ENCODE results near the gene RPS6KA5.
A peak's percentile ranks its signal among the peaks of the same experiment; 100 is the strongest.
"Not testable (repeated sequence)": the region's sequence is repeated elsewhere in the genome, so short reads cannot be mapped to it uniquely, and the experiment has no call there.

The RPS6KA5 gene

DNA sequence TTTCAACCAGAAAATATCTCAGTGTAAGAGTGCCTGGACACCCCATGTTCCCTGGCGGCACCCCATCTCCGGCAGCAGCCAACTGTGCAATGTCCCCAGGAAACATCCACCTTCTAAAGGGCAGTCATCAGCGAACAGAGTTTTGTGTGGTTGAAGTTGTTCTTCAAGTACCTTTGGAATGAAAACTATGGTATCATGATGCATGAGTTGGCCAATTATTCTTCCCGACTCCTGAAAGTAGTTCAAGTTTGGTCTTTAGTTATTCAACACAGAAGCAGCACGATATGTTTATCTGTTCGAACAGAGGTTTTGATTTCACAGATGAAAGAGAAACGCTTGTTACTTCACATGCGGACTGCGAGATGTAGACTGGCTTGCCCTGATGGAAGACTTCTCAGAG lies 223.1 kb downstream of the RPS6KA5 start:
- DNase-seq (ENCODE audit: low read depth in 3 of 3) = no peak

DNA sequence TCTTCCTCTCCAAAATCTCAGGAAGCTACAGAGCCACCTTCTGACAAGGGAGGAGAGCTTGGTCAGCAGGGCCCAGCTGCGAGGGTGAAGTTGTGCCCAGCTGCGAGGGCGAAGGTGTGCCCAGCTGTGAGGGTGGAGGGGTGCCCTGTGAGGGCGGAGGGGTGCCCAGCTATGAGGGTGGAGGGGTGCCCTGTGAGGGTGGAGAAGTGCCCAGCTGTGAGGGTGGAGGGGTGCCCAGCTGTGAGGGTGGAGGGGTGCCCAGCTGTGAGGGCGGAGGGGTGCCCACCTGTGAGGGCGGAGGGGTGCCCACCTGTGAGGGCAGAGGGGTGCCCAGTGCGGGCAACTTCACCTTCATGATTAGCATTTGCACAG lies 223.8 kb downstream of the RPS6KA5 start:
- DNase-seq (ENCODE audit: low read depth in 3 of 3) = no peak

GRCh38 chr14:90831821-90832220 lies 228.6 kb downstream of the RPS6KA5 start:
- no peak for DNase-seq (ENCODE audit: low read depth in 3 of 3)

- no peak for DNase-seq (ENCODE audit: low read depth in 3 of 3)
These were observed 229.3 kb downstream of the RPS6KA5 start for GRCh38 chr14:90830931-90831701.

GRCh38 chr14:90829677-90830076 lies 230.8 kb downstream of the RPS6KA5 start:
- DNase-seq (ENCODE audit: low read depth in 3 of 3) = no peak

GRCh38 chr14:90828642-90829487 lies 231.6 kb downstream of the RPS6KA5 start:
- no peak for DNase-seq (ENCODE audit: low read depth in 3 of 3)

GRCh38 chr14:90827919-90828610 lies 232.4 kb downstream of the RPS6KA5 start:
- peak; percentile 83 to 84 (median 83) for DNase-seq (ENCODE audit: low read depth in 3 of 3)

DNA sequence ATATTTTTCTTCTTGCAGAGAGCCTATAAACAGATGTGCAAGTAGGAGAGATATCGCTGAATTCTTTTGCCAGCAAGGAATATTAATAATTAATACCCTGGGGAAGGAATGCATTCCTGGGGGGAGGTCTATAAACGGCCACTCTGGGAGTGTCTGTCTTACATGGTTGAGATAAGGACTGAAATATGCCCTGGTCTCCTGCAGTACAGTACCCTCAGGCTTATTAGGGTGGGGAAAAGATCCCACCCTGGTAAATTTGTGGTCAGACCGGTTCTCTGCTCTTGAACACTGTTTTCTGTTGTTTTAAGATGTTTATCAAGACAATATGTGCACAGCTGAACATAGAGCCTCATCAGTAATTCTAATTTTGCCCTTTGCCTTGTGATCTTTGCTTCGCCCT lies 236.9 kb downstream of the RPS6KA5 start:
- DNase-seq (ENCODE audit: low read depth in 3 of 3) = not testable (repeated sequence)

DNA sequence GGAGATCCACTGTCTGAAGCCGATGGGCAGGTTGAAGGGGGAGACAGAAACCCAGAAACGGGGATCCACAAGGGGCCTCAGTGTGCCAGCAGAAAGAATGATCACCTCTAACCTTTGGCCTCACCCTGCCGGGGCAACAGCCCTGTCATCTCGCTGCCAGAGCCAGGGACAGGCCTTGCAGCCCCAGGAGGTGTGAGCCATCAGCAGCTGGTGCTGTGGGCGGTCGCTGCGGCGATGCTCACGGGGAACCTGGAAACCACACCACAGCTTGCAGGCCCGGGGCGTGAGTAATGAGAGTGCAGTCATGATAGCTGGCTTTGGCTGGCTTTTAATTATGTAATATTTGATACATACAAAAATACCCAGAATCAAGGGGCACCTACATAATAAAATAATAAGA lies 239.5 kb downstream of the RPS6KA5 start:
- peak; percentile 37 to 64 (median 58) for DNase-seq (ENCODE audit: low read depth in 3 of 3)

- DNase-seq (ENCODE audit: low read depth in 3 of 3) = no peak
These were observed 240.6 kb downstream of the RPS6KA5 start for GRCh38 chr14:90819734-90820393.

DNA sequence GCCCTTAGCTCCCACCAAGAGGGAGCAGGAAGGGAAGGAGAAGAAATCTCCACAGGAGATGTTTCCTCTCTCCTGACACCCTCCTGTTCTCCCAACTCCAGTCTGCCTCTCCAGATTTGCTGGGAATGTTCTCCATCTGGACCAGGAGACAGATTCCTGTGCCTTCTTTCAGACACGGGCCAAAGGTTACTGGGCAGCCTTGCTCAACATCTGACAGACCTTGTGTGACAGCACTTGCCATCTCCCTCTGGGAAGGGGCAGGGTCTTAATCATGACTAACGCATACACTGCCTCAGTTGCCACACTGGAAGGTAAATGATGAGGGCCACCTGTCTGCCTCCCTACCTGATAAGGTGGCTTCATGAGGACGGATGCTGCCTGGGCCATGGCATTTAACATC lies 241.7 kb downstream of the RPS6KA5 start:
- no peak for DNase-seq (ENCODE audit: low read depth in 3 of 3)

GRCh38 chr14:90816681-90817436 lies 243.6 kb downstream of the RPS6KA5 start:
- DNase-seq (ENCODE audit: low read depth in 3 of 3) = no peak

GRCh38 chr14:90815822-90816662 lies 244.4 kb downstream of the RPS6KA5 start, which contains the start of gene TTC7B:
TTC7B (minus strand) TSS chr14:90816430; CDS start chr14:90816295, 135 bp downstream.
- peak in 1 of 3 experiments; percentile 26 for DNase-seq (ENCODE audit: low read depth in 3 of 3)

GRCh38 chr14:90815572-90815821 lies 244.9 kb downstream of the RPS6KA5 start:
- no peak for DNase-seq (ENCODE audit: low read depth in 3 of 3)

DNA sequence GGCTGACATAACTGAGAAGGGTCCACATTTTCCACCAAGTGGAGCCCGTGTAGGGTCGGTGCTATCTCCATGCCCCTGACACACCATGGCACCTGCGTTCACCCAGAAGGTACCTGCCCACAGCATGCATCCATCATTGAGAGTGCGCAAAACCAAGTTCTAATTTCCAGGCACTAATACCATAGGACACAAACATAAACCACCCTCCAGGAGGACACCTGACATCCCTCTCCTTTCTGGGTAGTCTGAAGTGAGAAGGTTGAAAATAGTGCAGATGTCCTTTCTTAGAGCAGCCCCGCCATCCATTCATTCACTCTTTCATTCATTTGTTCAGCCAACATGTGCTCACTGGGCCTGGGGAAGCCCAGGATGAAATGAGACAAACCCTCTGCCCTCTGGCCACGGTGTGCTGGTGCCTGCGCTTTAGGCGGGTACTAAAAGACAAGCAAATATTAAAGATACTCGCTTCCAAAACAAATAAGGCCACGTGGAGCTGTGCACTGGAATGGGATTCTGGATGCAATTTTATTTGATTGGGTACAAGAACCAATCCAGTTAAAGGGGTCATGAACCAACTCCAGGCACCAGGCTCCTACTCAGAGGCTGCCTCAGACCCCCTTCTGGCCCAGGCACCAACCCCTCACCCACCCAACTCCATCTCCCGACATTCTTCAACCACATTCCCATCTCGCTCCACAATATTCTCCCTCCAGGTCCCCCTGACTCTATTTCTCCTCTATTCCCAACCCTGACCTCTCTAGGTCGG lies 245.5 kb downstream of the RPS6KA5 start:
- no peak for DNase-seq (ENCODE audit: low read depth in 3 of 3)

DNA sequence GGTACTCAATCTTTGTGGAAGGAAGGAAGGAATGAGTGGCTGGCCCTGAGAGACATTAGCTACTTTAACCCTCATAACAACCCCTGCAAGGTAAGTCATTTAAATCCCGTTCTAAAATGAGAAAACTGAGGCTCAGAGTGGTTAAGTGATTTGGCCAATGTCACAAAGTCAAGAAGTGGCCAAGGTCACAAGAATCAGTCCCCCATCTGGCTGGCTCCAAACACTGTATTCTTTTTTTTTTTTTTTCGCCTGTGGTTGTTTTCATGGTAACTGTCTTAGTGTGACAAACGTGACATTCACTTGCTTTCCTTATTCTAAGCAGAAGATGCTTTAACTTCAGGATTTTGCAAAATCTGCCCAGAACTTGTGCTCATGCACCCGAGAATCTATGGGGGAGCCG lies 247.0 kb downstream of the RPS6KA5 start:
- no peak for DNase-seq (ENCODE audit: low read depth in 3 of 3)

GRCh38 chr14:90812109-90812508 lies 248.3 kb downstream of the RPS6KA5 start:
- no peak for DNase-seq (ENCODE audit: low read depth in 3 of 3)

DNA sequence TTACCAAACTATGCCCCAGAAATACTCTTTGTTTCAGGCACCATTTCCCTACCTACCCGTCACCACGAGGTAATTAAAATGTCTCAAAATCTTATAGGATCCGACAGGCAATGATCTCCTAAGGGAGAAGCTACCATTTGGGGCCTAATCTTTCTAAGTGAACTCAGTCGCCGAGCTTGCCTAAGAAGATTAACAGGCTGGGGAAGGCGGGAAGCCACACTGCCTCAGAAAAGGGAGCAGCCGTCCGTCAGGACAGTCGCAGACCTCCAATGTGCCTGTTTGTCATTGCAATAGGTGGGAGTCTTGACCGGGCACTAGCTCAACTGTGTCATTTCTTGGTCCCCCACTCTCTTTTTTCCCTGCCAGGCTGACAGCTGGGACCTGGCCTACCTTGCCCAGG lies 248.8 kb downstream of the RPS6KA5 start:
- DNase-seq (ENCODE audit: low read depth in 3 of 3) = no peak

DNA sequence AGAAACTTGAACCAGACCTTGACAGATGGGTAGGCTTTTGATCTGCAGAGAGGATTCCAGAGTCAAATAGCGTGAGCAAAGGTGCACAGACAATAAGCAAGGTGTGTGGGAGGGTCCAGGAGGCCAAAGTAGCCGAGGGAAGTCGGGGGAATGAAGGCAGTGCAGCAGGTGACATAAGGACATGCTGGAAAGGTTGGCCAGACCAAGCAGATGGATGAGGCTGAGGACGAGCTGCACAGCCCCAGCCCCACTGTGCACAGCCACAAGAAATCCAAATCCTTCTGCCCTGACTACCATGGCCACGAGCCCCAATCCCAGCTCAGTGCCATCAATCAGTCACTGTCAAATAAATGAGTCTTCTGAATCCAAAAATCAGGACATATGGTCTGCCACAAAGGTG lies 249.6 kb downstream of the RPS6KA5 start:
- DNase-seq (ENCODE audit: low read depth in 3 of 3) = no peak

Measured in stimulated activated CD4-positive, alpha-beta T cell treated with anti-CD3 and anti-CD28 coated beads, TNF-alpha, amount 100 ng/mL, for 4 hours (primary cell).